Endometrial microvascular endothelial cells (primary cell): ENCODE measurements around the gene COA1. TPM values are rescaled to one million over a fixed set of nuclear protein-coding genes. Genes with fewer than 3 reads are reported as not detected.
"Not testable (repeated sequence)": the region's sequence is repeated elsewhere in the genome, so short reads cannot be mapped to it uniquely, and the experiment has no call there.

Experiments
- in situ Hi-C: cut with HindIII; loops from 2 replicates; pipeline ENCODE4 v1.10.0; 2017; ENCODE audit warnings: low sequenced_read_pairs, low pct_unique_long_range_greater_than_20kb; ENCODE audit errors: inconsistent ontology term
- total RNA-seq: library from RNA; depleted of rRNA; stranded (reverse); fragments of >200 nt; gene quantifications from one replicate; pipeline ENCODE4 v1.2.3, GENCODE V29; 2015; ENCODE audit errors: inconsistent ontology term

COA1 gene
- total RNA-seq, 1 donor from 2014 or later, result 50.4 TPM

DNA sequence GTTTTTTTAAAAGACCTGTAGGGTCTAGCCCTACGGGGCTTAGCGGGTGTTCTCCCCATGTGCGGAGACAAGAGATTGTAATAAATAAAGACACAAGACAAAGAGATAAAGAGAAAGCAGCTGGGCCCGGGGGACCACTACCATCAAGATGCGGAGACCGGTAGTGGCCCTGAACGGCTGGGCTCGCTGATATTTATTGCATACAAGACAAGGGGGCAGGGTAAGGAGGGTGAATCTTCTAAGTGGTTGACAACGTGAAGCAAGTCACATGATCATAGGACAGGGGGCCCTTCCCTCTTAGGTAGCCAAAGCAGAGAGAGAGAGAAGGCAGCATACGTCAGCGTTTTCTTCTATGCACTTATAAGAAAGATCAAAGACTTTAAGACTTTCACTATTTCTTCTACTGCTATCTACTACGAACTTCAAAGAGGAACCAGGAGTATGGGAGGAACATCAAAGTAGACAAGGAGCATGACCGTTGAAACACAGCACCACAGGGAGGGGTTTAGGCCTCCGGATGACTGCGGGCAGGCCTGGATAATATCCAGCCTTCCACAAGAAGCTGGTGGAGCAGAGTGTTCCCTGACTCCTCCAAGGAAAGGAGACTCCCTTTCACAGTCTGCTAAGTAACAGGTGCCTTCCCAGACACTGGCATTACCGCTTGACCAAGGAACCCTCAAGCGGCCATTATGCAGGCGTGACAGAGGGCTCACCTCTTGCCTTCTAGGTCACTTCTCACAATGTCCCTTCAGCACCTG, 5.4 kb upstream of the COA1 start:
- in situ Hi-C loops, result not testable (repeated sequence)

DNA sequence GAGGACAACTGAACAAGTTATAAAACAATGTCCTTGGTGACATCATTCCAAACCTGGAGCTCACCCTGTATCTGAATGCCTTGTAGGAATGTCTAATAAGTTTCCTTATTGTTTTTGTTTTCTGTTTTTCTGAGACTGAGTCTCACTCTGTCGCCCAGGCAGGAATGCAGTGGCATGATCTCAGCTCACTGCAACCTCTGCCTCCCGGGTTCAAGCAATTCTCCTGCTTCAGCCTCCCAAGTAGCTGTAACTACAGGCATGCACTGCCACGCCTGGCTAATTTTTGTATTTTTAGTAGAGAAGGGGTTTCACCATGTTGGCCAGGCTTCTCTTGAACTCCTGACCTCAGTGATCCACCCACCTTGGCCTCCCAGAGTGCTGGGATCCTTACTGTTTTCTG, 2.2 kb upstream of the COA1 start:
- in situ Hi-C loops, result not testable (repeated sequence)

DNA sequence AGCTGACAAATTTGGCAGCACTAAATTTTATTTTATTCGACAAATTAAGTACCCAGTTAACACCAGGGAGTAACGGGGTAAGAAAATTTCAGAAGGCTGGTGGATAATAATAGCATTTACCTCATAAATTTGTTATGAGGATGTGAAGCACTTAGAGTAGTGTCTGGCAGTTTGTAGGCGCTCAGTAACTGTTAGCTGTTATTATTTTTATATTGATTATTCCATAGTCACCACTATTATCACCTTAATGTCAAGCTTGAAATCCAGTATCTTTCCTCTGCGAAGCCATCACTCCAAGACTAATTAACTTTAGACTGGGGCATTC, 563 bp upstream of the COA1 start:
- in situ Hi-C loops, result no loop called here

DNA sequence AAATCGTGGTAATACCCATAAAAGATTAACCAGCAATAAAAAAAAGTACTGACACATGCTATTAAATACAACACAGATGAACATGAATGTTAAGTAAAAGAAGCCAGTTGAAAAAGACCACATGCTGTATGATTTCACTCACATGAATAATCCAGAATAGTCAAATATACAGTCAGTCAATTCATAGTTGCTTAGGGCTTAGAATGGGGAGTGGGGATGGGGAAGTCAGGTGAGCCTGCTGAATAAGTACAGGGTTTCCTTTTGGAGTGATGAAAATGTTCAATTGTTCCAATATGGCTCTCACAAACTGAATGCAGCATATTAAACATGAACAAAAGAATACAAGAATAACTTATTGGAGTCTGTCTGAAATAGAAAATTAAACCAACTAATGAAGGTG, 1.8 kb downstream of the COA1 start:
- in situ Hi-C loops, result no loop called here

DNA sequence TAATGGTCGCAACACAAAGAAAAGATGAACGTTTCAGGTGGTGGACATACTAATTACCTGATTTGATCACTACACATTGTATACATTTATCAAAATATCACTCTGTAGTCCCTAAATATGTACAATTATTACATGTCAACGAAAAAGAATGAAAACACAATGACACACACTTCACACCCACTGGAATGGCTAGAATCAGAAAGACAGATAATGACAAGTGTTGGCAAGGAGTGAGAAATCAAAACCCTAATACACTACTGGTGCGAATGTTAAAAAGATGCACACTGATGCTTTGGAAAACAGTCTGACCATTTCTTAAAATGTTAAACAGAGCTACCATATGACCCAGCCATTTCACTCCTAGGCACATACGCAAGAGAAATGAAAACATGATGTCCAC, 2.3 kb downstream of the COA1 start:
- in situ Hi-C loops, result no loop called here

DNA sequence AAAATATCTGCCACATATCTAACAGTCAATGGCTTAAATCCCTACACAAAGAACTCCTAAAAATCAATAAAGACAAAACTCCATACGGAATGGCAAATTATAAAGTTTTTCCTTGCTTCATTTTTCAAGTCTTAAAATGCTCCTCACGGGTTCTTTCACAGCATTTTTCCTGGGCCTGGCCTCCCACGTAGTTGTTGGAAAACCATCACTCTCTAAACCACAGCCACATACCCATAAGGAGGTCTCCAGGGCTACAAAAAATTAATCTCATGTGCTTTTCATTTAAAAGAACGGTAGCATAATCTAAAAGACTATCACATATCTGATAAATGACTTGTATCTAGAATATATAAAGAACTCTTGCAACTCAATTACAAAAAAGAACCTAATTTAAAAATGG, 2.9 kb downstream of the COA1 start:
- in situ Hi-C loops, result no loop called here

DNA sequence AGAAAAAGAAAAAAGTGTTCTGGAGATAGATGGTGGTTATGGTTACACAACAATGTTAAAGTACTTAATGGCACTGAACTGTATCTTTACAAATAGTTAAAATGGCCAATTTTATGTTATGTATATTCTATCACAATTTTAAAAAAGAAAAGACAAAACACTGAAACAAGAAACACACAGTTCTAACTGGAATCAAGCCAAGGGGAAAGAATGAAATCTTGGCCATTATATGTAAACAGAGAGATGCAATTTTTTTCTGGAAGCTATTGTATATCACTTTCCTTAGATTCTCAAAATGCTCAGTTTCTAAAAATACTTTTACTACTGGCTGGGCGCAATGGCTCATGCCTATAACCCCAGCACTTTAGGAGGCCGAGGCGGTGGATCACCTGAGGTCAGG, 4.1 kb downstream of the COA1 start:
- in situ Hi-C loops, result no loop called here

DNA sequence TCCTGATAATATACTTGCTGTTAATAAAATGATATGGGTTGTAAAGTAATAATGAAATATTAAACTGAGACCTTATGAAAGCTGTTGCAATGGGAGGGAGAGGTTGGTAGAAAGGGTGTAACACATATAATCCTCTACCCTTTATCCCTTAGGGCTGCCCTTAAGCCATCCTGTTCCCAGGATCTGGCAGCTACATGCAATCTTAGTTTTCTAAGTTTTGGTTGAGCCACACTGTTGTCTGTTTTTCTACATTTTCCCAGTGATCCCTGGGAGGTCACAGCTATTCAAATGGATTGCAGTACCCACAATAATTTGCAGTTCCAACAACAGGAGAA, 6.3 kb downstream of the COA1 start:
- in situ Hi-C loops, result no loop called here

DNA sequence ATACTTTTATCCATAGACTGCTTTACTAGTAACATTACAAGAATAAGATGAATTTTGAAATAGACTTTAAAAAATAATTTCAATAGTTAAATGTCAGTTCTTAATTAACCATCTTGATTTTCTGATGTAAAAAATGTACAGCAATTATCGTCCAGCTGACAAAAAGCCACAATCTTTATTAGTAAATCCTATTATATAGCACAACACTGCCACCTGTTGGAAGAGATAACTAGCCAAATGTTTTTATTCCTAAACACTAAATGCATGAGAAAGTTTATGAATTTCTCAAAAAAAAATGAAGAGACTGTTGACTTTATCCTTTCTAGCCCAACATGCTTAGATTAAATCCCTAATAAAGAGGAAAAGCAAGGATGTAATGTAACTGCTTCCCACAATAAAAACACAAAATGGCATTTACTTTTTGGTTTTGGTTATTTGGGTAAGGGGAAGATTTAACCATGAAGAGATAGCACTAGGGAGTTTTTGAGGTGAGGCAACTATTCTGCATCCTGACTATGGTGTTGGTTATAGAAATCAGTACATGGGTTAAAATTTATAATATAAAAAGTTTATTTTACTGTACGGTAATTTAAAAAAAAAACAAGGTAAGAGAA, 8.0 kb downstream of the COA1 start:
- in situ Hi-C loops, result no loop called here

DNA sequence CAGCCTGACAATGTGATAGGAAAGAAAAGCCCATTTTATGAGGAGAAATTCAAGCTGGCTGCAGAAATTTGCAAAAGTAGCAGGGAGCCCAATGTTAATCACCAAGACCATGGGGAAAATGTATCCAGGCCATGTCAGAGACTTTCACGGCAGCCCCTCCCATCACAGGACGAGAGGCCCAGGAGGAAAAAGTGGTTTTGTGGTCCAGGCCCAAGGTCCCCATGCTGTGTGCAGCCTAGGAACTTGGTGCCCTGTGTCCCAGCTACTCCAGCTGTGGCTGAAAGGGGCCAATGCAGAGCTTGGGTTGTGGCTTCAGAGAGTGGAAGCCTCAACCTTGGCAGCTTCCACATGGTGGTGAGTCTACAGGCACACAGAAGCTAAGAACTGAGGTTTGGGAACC, 12.7 kb downstream of the COA1 start:
- in situ Hi-C loops, result no loop called here

DNA sequence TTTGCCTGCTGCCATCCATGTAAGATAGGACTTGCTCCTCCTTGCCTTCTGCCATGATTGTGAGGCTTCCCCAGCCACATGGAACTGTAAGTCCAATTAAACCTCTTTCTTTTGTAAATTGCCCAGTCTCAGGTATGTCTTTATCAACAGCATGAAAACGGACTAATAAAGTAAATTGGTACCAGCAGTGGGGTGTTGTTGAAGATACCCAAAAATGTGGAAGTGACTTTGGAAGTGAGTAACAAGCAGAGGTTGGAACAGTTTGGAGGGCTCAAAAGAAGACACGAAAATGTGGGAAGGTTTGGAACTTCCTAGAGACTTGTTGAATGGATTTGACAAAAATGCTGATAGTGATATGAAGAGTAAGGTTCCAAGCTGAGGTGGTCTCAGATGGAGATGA, 13.4 kb downstream of the COA1 start:
- in situ Hi-C loops, result not testable (repeated sequence)

DNA sequence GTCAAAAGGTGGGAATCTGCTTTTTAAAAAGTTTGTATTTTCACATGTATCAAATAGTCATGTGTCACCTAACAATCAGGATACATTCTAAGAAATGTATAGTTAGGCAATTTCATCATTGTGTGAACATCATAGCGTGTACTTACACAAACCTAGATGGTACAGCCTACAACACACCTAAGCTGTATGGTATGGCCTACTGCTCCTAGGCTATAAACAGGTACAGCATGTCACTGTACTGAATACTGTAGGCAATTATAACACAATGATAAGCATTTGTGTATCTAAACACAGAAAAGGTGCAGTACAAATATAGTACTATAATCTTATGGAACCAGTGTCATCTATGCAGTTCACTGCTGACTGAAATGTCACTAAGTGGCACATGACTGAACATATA, 17.8 kb downstream of the COA1 start:
- in situ Hi-C loops, result no loop called here

DNA sequence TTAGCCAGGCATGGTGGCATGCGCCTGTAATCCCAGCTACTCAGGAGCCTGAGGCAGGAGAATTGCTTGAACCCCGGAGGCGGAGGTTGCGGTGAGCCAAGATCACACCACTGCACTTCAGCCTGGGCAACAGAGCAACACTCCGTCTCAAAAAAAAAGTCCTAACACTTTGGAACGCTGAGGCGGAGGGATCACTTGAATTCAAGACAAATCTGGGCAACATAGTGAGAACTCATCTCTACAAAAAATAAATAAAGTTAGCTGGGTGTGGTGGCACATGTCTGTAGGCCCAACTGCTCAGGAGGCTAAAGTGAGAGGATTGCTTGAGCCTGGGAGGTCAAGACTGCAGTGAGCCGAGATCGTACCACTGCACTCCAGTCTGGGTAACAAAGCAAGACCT, 21.3 kb downstream of the COA1 start:
- in situ Hi-C loops, result not testable (repeated sequence)

DNA sequence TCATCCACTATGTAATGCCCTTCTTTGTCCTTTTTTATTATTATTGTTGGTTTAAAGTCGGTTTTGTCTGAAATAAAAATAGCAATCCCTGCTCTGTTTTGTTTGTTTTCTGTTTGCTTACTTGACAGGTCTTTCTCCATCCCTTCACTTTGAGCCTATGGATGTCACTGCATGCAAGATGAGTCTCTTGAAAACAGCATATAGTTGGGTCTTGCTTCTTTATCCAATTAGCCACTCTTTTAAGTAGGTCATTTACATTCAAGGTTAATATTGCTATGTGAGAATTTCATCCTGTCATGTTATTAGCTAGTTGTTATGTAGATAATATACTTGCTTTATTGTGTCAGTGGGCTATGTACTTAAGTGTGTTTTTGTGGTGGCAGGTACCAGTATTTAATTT, 25.8 kb downstream of the COA1 start:
- in situ Hi-C loops, result no loop called here

DNA sequence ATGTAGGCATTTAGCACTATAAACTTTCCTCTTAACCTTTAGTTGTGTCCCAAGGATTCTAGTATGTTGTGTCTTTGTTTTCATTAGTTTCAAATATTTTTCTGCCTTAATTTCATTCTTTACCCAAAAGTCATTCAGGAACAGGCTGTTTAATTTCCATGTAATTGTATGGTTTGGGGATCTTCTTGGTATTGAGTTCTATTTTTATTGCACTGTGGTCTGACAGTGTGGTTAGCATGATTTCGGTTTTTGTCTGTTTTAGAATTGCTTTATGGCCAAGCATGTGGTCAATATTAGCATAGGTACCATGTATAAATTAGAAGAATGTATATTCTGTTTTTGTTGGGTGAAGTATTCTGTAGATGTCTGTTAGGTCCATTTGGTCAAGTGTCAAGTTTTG, 26.3 kb downstream of the COA1 start:
- in situ Hi-C loops, result no loop called here

DNA sequence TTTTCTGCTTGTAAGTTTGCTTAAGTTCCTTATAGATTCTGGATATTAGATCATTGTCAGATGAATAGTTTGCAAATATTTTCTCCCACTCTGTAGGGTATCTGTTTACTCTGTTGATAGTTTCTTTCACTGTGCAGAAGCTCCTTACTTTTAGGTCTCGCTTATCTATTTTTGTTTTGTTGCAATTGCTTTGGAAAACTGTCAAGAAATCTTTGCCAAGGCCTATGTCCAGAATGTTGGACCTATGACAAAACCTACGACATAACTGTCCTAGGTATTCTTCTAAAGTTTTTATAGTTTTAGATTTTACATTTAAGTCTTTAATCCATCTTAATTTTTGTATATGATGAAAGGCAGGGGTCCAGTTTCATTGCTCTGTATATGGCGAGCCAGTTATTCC, 27.4 kb downstream of the COA1 start:
- in situ Hi-C loops, result no loop called here

DNA sequence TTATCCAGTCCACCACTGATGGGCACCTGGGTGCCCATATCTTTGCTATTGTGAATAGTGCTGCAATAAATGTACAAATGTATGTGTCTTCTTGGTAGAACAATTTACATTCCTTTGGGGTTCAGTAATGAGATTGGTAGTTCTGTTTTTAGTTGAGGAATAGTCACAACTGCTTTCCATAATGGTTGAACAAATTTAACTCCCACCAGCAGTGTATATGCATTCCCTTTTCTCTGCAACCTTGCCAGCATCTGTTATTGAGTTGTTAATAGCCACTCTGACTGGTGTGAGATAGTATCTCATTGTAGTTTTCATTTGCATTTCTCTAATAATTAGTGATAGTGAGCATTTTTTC, 27.8 kb downstream of the COA1 start:
- in situ Hi-C loops, result no loop called here

DNA sequence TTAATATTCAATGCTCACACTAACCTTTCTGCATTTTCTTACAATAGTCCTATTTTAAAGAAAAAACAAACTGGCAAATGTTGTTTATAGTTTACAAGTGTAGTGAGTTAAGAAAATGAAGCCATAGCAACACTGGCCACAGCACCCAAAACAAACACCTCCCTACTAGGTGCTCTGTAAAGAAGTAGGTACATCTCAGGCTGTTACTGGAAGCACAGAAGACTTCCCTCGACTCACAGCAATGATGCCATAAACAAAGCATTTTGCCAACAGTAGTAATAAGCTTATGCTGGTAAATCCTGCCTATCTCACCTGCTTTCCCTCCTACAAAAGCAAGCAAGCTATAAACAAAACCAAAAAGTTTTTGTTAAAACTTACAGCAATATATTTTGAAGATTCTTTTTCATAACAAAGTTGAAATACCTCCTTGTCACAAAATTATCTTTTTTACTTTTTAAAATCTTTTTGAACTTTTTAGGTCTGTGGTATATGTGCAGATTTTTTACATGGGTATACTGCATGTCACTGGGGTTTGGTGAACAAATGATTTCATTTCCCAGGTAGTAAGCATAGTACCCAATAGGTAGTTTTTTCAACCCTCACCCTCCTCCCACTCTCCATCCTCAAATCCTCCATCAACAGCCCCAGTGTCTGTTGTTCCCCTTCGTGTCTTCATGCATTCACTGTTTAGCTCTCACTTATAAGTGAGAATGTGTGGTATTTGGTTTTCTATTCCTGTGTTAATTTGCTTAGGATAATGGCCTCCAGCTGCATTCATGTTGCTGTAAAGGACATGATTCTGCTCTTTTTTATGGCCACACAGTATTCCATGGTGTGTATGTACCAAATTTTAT, 28.4 kb downstream of the COA1 start:
- in situ Hi-C loops, result no loop called here

DNA sequence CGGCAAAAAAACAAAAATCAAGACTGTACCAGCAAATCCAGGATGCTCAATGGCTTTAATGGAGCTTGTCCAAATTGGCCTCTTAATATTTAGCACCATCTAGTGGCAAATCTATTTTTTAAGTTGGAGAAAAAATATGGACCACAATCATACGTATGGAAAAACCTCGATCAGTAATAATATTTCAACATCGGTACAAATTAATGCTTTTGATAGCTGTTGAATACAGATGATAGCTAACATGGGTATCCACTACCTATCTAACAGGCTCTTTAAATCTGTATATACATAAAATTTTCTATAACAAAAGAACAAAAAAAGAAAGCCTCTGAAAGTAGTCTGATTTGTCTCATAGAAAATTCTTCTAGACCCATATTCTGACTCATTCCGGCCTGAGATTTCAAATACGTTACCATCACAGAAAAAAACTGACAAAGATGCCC, 29.2 kb downstream of the COA1 start:
- in situ Hi-C loops, result no loop called here
